Activated naive CD4-positive, alpha-beta T cell treated with anti-CD3 and anti-CD28 coated beads for 36 hours (primary cell): ENCODE data around the gene CD302. TPM values are rescaled to one million over a fixed set of nuclear protein-coding genes. Genes with fewer than 3 reads are reported as not detected.
"Not testable (repeated sequence)": the region's sequence is repeated elsewhere in the genome, so short reads cannot be mapped to it uniquely, and the experiment has no call there.

Experiments used
- CTCF ChIA-PET: fragments of 350-600 bp; sonication (Branson Sonifier 250); formaldehyde crosslinking; loops from one replicate; lab custom pipeline; 2021; ENCODE audit warnings: antibody characterized with exemption; lab: Charles Lee
- DNase-seq: peaks from one replicate; pipeline ENCODE4 v3.0.0-alpha.2; 2020
- H3K27ac Mint-ChIP-seq: one replicate; pipeline ENCODE4 v1.8.0; 2021; ENCODE audit warnings: mild to moderate bottlenecking, mixed read lengths
- H3K27me3 Mint-ChIP-seq: one replicate; pipeline ENCODE4 v1.8.0; 2021; ENCODE audit warnings: low read depth, mixed read lengths
- H3K36me3 Mint-ChIP-seq: one replicate; pipeline ENCODE4 v1.8.0; 2021; ENCODE audit warnings: low read depth, mixed read lengths
- H3K4me1 Mint-ChIP-seq: one replicate; pipeline ENCODE4 v1.8.0; 2021; ENCODE audit warnings: low read depth, mixed read lengths
- H3K4me3 Mint-ChIP-seq: one replicate; pipeline ENCODE4 v1.8.0; 2021; ENCODE audit warnings: mild to moderate bottlenecking, moderate library complexity, mixed read lengths
- H3K9me3 Mint-ChIP-seq: one replicate; pipeline ENCODE4 v1.8.0; 2021; ENCODE audit warnings: mixed read lengths
- intact Hi-C: fragments of 100-400 bp; cut with micrococcal nuclease; formaldehyde crosslinking; loops from one replicate; pipeline ENCODE4 v1.15.1; 2023
- total RNA-seq, 2 experiments: library from RNA; stranded (reverse); gene quantifications; one replicate each; pipeline ENCODE4 v1.2.3, GENCODE V29; 2021

Gene CD302, protein sequence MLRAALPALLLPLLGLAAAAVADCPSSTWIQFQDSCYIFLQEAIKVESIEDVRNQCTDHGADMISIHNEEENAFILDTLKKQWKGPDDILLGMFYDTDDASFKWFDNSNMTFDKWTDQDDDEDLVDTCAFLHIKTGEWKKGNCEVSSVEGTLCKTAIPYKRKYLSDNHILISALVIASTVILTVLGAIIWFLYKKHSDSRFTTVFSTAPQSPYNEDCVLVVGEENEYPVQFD
- under 1 TPM; 0.35 to 0.48 TPM for total RNA-seq

DNA sequence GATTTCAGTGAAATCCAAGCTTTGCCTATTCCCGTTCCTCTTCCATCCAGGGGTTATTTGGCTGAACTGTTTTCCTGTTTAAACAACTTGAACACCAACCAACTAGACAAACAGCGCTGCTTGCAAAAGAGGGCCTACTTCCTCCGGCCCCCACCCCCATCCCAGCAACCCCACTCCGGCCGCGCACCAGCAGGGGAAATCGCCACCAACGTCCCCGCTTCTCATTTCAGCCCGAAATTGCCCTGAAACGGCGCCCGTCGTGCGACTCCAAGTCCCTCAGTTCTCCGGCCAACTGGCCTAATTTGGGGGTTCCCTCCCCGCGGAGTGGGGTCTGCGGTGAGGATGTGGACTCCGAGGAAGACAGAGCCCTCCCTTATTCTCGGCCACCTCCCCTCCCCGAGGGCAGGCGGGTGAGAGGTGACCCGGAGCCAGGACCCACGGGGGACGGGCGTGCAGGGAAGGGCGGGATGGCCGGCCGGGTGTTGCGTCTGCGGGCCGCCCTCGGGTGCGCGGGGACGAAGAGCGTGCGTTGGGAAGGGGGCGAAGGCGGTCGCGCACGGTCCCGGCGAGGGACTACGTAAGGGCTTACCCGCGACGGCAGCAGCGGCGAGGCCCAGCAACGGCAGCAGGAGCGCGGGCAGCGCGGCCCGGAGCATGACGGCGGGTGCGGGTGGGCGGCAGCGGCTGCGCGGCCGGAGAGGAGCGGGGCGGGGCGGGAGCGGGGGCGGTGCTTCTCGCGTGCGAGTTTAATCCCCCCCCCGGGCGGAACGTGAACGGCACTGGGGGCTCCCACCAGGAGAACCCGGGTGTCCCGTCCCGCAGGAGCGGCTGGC, at the start of gene CD302:
Gene CD302 (minus strand): TSS at position 666 of the 833 bp plus-strand sequence. CDS start 10 bp downstream, at position 656.
- H3K9me3 Mint-ChIP-seq: no peaks in the 10 kb centered on the region
- peaks cover 13% of the 10 kb centered on the region for H3K4me1 Mint-ChIP-seq
- DNase-seq: peak; percentile 38
- CTCF ChIA-PET: no interaction called here
- H3K4me3 Mint-ChIP-seq: peak within 1 kb of the TSS; percentile 66
- peaks cover 29% of the 10 kb centered on the region for H3K27me3 Mint-ChIP-seq
- peaks cover 3% of the 10 kb centered on the region for H3K36me3 Mint-ChIP-seq
- no peak within 1 kb of the TSS for H3K27ac Mint-ChIP-seq
- intact Hi-C loops: no loop called here

DNA sequence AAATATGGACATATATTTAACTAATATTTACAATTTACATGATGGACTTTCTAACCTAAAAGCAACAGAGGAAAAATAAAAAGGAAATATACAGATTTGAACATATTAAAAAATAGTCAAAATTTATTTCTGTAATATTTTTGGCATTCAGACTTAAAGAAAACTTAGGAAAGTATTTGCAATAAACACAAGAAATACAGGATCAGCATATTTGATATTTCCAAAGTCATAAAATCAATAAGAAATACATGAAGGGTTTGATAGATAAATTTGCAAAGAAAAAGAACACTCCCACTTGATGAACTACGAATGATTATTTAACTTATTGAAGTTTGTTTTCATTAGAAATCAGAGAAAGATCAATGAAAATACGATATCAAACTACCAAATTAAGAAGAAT, 48.6 kb upstream of the CD302 start:
- H3K27ac Mint-ChIP-seq: no peak overlapping the region
- intact Hi-C loops: no loop called here
- CTCF ChIA-PET: interaction anchor here (0.7 kb wide), 1 partner anchor 863 kb away, joined by 4 read pairs; no protein-coding TSS in a partner anchor
- H3K4me3 Mint-ChIP-seq: no peak overlapping the region
- H3K4me1 Mint-ChIP-seq: no peaks in the 10 kb centered on the region
- no peaks in the 10 kb centered on the region for H3K27me3 Mint-ChIP-seq
- H3K9me3 Mint-ChIP-seq: no peaks in the 10 kb centered on the region
- no peak for DNase-seq
- peaks cover 29% of the 10 kb centered on the region for H3K36me3 Mint-ChIP-seq

DNA sequence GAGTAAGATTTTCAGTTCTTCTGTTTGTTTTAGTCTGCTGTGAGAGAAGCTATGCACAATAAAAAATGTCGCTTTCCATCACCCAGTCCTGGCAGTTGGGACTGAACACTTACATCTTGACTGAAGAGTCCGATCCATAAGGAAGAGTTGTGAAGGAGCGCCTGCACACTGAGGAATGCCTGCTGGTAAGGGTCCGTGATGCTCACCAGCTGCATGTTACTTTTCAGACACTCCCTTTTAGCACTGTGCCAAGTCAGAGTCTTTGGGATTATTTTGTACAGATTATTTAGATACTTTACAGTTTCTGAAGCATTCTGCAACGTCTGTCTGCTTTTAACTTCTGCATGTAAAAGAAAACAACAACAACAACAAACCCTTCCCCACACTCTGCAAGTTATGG, 42.6 kb upstream of the CD302 start:
- CTCF ChIA-PET: interaction anchor here (1.0 kb wide), 1 partner anchor 12 kb away, joined by 3 read pairs; no protein-coding TSS in a partner anchor
- Mint-ChIP-seq H3K27me3 (no peaks in the 10 kb centered on the region), H3K36me3 (peaks cover 33% of the 10 kb centered on the region), H3K4me3 (no peak overlapping the region), H3K27ac (no peak overlapping the region), H3K4me1 (no peaks in the 10 kb centered on the region), H3K9me3 (no peaks in the 10 kb centered on the region)
- intact Hi-C loops: no loop called here
- no peak for DNase-seq

DNA sequence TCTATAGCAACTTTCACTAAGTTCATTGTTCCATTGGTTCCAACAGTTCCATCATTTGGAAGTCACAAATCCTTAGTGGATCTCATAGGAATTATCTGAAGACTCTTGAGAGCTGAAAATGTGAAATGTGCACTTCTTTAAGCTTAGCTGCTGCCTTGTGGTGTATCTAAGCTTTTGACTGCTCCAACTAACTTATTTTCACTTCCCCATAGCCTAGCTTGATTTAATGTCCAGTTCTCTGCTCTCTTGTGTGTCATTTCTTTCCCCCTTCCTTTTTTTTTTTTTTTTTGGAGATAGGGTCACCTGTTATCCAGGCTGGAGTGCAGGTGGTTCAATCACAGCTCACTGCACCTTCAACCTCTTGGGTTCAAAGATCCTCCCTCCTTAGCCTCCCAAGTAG, 34.9 kb upstream of the CD302 start:
- H3K27ac Mint-ChIP-seq: no peak overlapping the region
- H3K4me3 Mint-ChIP-seq: no peak overlapping the region
- peaks cover 62% of the 10 kb centered on the region for H3K36me3 Mint-ChIP-seq
- no peaks in the 10 kb centered on the region for H3K4me1 Mint-ChIP-seq
- intact Hi-C loops: no loop called here
- CTCF ChIA-PET: interaction anchor here (0.7 kb wide), 1 partner anchor 43 kb away, joined by 3 read pairs; no protein-coding TSS in a partner anchor
- no peaks in the 10 kb centered on the region for H3K27me3 Mint-ChIP-seq
- no peak for DNase-seq
- peaks cover 2% of the 10 kb centered on the region for H3K9me3 Mint-ChIP-seq

DNA sequence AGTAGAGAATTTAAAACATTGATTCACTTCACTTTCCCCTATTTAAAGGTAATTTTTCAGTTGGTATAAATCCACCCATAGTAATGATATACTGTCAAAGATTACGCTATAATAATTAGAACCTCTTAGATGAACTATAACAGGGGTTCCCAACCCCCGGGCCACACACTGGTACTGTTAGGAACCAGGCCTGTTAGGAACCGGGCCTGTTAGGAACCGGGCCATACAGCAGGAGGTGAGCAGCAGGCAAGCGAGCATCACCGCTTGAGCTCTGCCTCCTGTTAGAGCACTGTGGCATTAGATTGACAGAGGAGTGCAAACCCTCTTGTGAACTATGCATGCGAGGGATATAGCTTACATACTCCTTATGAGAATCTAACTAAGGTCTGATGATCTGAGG, 34.0 kb upstream of the CD302 start:
- Mint-ChIP-seq H3K9me3 (peaks cover 5% of the 10 kb centered on the region), H3K27me3 (no peaks in the 10 kb centered on the region), H3K4me1 (no peaks in the 10 kb centered on the region), H3K4me3 (no peak overlapping the region), H3K27ac (no peak overlapping the region), H3K36me3 (peaks cover 67% of the 10 kb centered on the region)
- CTCF ChIA-PET: no interaction called here
- intact Hi-C loops: no loop called here
- DNase-seq: no peak

DNA sequence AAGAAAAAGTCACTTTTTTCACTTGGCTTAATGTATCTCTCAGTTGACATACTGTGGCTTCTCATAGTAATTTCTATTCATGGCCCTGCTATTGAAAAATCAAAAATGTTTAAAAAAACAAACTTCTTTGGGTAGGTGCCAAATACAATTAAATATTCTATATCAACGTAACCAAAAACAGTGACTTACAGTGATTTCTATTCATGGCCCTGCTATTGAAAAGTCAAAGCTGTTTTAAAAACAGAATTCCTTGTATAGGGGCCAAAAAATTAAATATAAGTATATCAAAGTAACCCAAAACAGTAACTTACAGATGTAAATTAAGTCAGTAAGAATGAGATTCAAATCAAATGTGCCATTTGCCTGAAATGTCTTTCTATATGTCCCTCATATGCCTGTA, 31.4 kb upstream of the CD302 start:
- Mint-ChIP-seq H3K27me3 (no peaks in the 10 kb centered on the region), H3K27ac (no peak overlapping the region), H3K4me1 (no peaks in the 10 kb centered on the region), H3K36me3 (peaks cover 79% of the 10 kb centered on the region), H3K9me3 (peaks cover 5% of the 10 kb centered on the region), H3K4me3 (no peak overlapping the region)
- DNase-seq: no peak
- CTCF ChIA-PET: no interaction called here
- intact Hi-C loops: no loop called here

DNA sequence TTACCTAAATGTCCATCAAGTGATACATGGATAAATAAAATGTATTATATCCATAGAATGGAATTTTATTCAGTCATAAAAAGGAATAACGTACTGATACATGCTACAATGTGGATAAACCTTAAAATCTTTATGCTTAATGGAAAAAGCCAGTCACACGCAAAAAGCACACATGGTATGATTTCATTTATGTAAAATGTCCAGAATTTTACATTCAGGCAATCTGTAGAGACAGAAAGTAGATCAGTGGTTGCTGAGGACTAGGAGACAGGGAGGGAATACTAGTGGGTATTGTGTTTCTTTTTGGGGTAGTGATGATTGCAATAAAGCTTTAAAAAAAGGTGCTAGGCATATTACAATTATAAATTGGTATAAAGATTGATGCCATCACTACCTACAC, 30.7 kb upstream of the CD302 start:
- CTCF ChIA-PET: no interaction called here
- intact Hi-C loops: no loop called here
- H3K4me3 Mint-ChIP-seq: no peak overlapping the region
- no peaks in the 10 kb centered on the region for H3K4me1 Mint-ChIP-seq
- H3K9me3 Mint-ChIP-seq: peaks cover 5% of the 10 kb centered on the region
- no peaks in the 10 kb centered on the region for H3K27me3 Mint-ChIP-seq
- no peak for DNase-seq
- H3K27ac Mint-ChIP-seq: no peak overlapping the region
- peaks cover 76% of the 10 kb centered on the region for H3K36me3 Mint-ChIP-seq

DNA sequence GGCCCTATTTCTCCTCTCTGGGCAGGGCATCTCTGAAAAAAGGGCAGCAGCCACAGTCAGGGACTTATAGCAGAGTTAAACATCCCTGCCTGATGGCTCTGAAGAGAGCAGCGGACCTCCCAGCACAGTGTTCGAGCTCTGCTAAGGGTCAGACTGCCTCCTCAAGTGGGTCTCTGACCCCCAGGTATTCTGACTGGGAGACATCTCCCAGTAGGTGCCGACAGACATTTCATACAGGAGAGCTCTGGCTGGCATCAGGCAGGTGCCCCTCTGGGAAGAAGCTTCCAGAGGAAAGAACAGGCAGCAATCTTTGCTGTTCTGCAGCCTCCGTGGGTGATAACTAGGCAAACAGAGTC, 24.4 kb upstream of the CD302 start:
- not testable (repeated sequence) for H3K27me3 Mint-ChIP-seq

DNA sequence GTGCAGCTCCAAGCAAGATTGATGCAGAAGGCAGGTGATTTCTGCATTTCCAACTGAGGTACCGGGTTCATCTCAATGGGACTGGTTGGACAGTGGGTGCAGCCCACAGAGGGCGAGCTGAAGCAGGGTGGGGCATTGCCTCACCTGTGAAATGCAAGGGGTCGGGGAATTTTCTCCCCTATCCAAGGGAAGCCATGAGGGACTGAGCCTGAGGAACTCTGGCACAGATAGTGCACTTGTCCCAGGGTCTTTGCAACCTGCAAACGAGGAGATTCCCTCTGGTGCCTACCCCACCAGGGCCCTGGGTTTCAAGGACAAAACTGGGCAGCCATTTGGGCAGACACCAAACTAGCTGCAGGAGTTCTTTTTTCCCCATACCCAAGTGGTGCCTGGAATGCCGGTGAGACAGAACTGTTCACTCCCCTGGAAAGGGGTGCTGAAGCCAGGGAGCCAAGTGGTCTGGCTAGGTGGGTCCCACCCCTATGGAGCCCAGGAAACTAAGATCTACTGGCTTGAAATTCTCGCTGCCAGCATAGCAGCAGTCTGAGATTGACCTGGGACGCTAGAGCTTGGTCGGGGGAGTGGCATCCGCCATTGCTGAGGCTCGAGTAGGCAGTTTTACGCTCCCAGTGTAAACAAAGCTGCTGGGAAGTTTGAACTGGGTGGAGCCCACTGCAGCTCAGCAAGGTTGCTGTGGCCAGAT, 23.9 kb upstream of the CD302 start:
- H3K27ac Mint-ChIP-seq, H3K4me3 Mint-ChIP-seq, H3K9me3 Mint-ChIP-seq, DNase-seq, H3K27me3 Mint-ChIP-seq, H3K4me1 Mint-ChIP-seq, intact Hi-C loops: not testable (repeated sequence)
- CTCF ChIA-PET: interaction anchor here (0.7 to 0.8 kb wide), 2 partner anchors 118 to 217 kb away, joined by 3 to 6 read pairs; no protein-coding TSS in a partner anchor
- peaks cover 76% of the 10 kb centered on the region for H3K36me3 Mint-ChIP-seq

More for the DNA sequence above, 24.4 kb upstream of the CD302 start:
- H3K9me3 Mint-ChIP-seq, H3K4me1 Mint-ChIP-seq, H3K27ac Mint-ChIP-seq, H3K4me3 Mint-ChIP-seq, intact Hi-C loops, DNase-seq: not testable (repeated sequence)
- CTCF ChIA-PET: interaction anchor here (0.7 kb wide), 1 partner anchor 218 kb away, joined by 3 read pairs; no protein-coding TSS in a partner anchor
- peaks cover 76% of the 10 kb centered on the region for H3K36me3 Mint-ChIP-seq

DNA sequence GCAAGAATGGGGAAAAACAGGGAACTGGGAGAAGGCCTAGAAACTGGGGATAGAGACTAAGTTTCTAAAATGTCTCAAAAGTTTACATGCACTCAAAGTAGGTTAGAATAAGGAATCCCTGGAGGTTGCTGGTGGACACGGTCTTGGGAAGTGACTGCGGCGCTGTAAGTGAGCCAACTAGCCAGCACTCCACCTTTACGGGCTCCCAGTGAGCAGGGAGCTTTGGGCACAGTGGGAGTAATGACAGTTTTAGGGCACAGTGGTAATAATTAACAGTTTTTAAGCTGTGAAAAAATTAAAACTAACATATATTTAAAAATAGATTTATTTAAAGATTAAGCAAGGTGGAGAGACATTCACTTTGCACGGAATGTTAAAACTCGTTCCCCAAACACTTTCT, 20.9 kb upstream of the CD302 start:
- CTCF ChIA-PET: no interaction called here
- no peak for DNase-seq
- H3K27ac Mint-ChIP-seq: no peak overlapping the region
- H3K4me3 Mint-ChIP-seq: no peak overlapping the region
- H3K4me1 Mint-ChIP-seq: no peaks in the 10 kb centered on the region
- no peaks in the 10 kb centered on the region for H3K27me3 Mint-ChIP-seq
- intact Hi-C loops: no loop called here
- peaks cover 68% of the 10 kb centered on the region for H3K36me3 Mint-ChIP-seq
- no peaks in the 10 kb centered on the region for H3K9me3 Mint-ChIP-seq

DNA sequence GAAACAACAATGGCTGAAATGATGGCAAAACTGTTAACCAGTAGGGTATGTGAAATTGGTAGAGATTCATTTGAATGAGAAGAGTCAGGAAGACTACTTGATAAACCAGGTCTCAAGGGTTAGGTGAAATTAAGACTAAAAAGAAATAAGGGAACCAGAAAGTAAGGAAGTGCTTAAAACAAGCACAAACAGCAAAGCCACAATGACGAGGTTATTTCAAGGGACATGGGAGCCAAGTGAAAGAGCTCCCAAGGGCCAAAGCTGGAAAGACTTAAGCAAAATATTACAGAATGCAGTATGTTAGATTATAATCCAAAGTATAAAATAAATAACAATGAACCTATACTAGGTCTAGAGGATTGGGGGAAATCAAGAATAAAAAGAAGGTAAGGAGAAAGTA, 19.3 kb upstream of the CD302 start:
- no peak overlapping the region for H3K4me3 Mint-ChIP-seq
- H3K27me3 Mint-ChIP-seq: no peaks in the 10 kb centered on the region
- intact Hi-C loops: no loop called here
- H3K9me3 Mint-ChIP-seq: no peaks in the 10 kb centered on the region
- H3K4me1 Mint-ChIP-seq: no peaks in the 10 kb centered on the region
- CTCF ChIA-PET: no interaction called here
- no peak overlapping the region for H3K27ac Mint-ChIP-seq
- peaks cover 67% of the 10 kb centered on the region for H3K36me3 Mint-ChIP-seq
- no peak for DNase-seq

DNA sequence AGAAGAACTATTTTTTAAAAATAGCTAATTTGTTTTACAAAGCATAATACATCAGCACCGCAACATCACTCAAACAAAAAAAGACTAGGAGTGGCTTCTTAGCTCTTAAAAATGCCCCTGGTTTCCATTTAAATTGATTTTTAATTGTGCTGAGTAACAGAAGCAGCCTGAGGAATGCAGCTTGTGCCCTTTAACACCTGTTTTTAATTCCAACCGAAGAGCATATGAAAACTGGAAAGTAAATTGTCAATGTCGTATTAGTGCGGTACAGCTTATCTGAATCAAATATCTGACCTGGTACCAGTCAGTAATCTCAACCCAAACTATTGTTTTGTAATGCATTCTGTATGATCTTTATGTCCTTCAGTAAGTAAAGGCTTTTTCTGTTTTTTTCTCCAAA, 13.2 kb upstream of the CD302 start:
- DNase-seq: no peak
- no peaks in the 10 kb centered on the region for H3K4me1 Mint-ChIP-seq
- no peak overlapping the region for H3K4me3 Mint-ChIP-seq
- CTCF ChIA-PET: interaction anchor here (0.7 kb wide), 2 partner anchors 90 to 664 kb away, joined by 4 to 5 read pairs; no protein-coding TSS in a partner anchor
- H3K9me3 Mint-ChIP-seq: no peaks in the 10 kb centered on the region
- intact Hi-C loops: no loop called here
- H3K27ac Mint-ChIP-seq: no peak overlapping the region
- peaks cover 55% of the 10 kb centered on the region for H3K36me3 Mint-ChIP-seq
- no peaks in the 10 kb centered on the region for H3K27me3 Mint-ChIP-seq
